ENCODE data around the gene FGFRL1.

FGFRL1 gene

GRCh38 chr4:1009542-1010394 is 1.7 kb upstream of the FGFRL1 start:
- DNase-seq = peak; percentile 52 to 74 (median 63)

- peak in 3 of 4 experiments; percentile 36 to 65 (median 42) for DNase-seq
Measured at GRCh38 chr4:1010395-1011021, 918 bp upstream of the FGFRL1 start.

GRCh38 chr4:1011666-1012033 is 224 bp downstream of the FGFRL1 start:
- no peak for DNase-seq

GRCh38 chr4:1012034-1012739 is 761 bp downstream of the FGFRL1 start:
- peak in 1 of 4 experiments; percentile 17 for DNase-seq

- DNase-seq = no peak
Measured at GRCh38 chr4:1013225-1014073, 2.0 kb downstream of the FGFRL1 start.

- no peak for DNase-seq
Measured at GRCh38 chr4:1014291-1015167, 3.1 kb downstream of the FGFRL1 start.

GRCh38 chr4:1015179-1015578 is 3.8 kb downstream of the FGFRL1 start:
- no peak for DNase-seq

GRCh38 chr4:1015746-1016145 is 4.3 kb downstream of the FGFRL1 start:
- DNase-seq = no peak

- no peak for DNase-seq
Measured at GRCh38 chr4:1017211-1017610, 5.8 kb downstream of the FGFRL1 start.

- no peak for DNase-seq
Measured at GRCh38 chr4:1017706-1018105, 6.3 kb downstream of the FGFRL1 start.

GRCh38 chr4:1018147-1019020 is 7.0 kb downstream of the FGFRL1 start:
- no peak for DNase-seq

GRCh38 chr4:1019320-1019719 is 7.9 kb downstream of the FGFRL1 start:
- no peak for DNase-seq

GRCh38 chr4:1019729-1020470 is 8.5 kb downstream of the FGFRL1 start:
- DNase-seq = no peak

- no peak for DNase-seq
Measured at GRCh38 chr4:1021386-1022050, 10.1 kb downstream of the FGFRL1 start.

GRCh38 chr4:1022051-1022738 is 10.8 kb downstream of the FGFRL1 start:
- no peak for DNase-seq

- DNase-seq = no peak
Measured at GRCh38 chr4:1022739-1023066, 11.3 kb downstream of the FGFRL1 start.

- DNase-seq = no peak
Measured at GRCh38 chr4:1023075-1023640, 11.7 kb downstream of the FGFRL1 start.

GRCh38 chr4:1023895-1024740 is 12.7 kb downstream of the FGFRL1 start:
- DNase-seq = no peak

All from activated naive CD4-positive, alpha-beta T cell (primary cell).